ENCODE data around the gene ABCC12. TPM values are rescaled to one million over a fixed set of nuclear protein-coding genes. Genes with fewer than 3 reads are reported as not detected.
"Not testable (repeated sequence)": the region's sequence is repeated elsewhere in the genome, so short reads cannot be mapped to it uniquely, and the experiment has no call there.

ABCC12 gene
- polyA plus RNA-seq, 1 experiment = not detected

DNA sequence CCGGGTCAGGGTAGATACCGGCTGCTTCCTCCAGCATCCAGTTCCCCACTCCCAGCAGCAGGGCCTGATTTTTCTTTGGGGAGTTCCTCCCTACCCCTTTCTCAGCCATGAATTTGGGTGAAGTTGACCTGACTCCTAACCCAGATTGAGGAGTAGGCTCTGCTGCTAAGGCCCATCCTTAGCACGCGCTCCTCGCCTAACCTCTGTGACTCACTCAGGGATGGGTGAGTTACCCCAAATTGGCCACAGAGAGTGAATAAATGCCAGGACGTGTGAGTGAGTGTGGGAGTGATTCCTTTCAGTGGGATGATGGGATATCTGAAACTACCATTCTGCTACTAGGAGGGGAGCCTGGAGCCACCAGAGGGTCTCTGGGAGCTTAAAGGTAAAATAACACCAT is 28.9 kb upstream of the ABCC12 start:
- ChIA-PET POLR2A (no interaction called here), CTCF (no interaction called here)
- Histone ChIP-seq H3K27me3 (ENCODE audit: control insufficient read depth, insufficient read depth, low read length) (peaks cover 2% of the 10 kb centered on the region), H3K36me3 (ENCODE audit: control insufficient read depth, insufficient read depth, low read length) (no peaks in the 10 kb centered on the region), H3K4me3 (ENCODE audit: low read depth, low read length) (no peak overlapping the region)
- TF ChIP-seq, protein P1, sequence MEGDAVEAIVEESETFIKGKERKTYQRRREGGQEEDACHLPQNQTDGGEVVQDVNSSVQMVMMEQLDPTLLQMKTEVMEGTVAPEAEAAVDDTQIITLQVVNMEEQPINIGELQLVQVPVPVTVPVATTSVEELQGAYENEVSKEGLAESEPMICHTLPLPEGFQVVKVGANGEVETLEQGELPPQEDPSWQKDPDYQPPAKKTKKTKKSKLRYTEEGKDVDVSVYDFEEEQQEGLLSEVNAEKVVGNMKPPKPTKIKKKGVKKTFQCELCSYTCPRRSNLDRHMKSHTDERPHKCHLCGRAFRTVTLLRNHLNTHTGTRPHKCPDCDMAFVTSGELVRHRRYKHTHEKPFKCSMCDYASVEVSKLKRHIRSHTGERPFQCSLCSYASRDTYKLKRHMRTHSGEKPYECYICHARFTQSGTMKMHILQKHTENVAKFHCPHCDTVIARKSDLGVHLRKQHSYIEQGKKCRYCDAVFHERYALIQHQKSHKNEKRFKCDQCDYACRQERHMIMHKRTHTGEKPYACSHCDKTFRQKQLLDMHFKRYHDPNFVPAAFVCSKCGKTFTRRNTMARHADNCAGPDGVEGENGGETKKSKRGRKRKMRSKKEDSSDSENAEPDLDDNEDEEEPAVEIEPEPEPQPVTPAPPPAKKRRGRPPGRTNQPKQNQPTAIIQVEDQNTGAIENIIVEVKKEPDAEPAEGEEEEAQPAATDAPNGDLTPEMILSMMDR (IDR thresholded peaks at IDR 0.05; ENCODE audit: insufficient read depth, low read depth, low read length) = no peak
- DNase-seq (ENCODE audit: low read depth) = no peak

- H3K4me3 ChIP-seq (ENCODE audit: low read depth, low read length) = no peak overlapping the region
- no peak for DNase-seq (ENCODE audit: low read depth)
- TF ChIP-seq, protein P1 (IDR thresholded peaks at IDR 0.05; ENCODE audit: insufficient read depth, low read depth, low read length) = no peak
- no peaks in the 10 kb centered on the region for H3K36me3 ChIP-seq (ENCODE audit: control insufficient read depth, insufficient read depth, low read length)
- CTCF ChIA-PET = interaction anchor here (1.4 to 1.6 kb wide), 2 partner anchors 10 to 440 kb away, joined by 3 to 4 read pairs; no protein-coding TSS in a partner anchor
- H3K27me3 ChIP-seq (ENCODE audit: control insufficient read depth, insufficient read depth, low read length) = peaks cover 2% of the 10 kb centered on the region
- POLR2A ChIA-PET = no interaction called here
Measured at GRCh38 chr16:48182979-48183537, 27.3 kb upstream of the ABCC12 start.

DNA sequence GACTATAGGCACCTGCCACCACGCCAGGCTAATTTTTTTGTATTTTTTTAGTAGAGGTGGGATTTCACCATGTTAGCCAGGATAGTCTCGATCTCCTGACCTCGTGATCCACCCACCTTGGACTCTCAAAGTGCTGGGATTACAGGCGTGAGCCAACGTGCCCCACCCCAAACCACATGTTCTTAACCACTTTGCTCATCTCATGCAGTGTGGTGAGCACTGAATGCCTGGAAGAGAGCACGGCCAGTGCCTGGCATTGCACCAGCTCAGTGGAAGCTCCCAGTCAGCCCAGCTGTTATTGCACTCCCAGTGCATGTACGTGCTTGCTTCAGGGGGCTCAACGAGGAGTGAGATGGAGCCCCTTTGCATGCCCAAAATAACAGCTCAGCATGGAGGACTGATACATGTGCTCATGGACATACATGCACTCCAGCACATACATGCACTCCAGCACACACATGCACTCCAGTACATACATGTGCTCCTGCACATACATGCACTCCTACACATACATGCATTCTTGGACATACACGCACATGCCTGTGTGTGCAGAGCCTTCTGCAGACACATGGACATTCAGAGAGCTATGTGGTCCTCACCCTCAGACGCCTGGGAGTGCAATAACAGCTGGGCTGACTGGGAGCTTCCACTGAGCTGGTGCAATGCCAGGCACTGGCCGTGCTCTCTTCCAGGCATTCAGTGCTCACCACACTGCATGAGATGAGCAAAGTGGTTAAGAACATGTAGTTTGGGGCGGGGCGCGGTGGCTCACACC is 26.1 kb upstream of the ABCC12 start:
- H3K27me3 ChIP-seq (ENCODE audit: control insufficient read depth, insufficient read depth, low read length); H3K4me3 ChIP-seq (ENCODE audit: low read depth, low read length); H3K36me3 ChIP-seq (ENCODE audit: control insufficient read depth, insufficient read depth, low read length); DNase-seq (ENCODE audit: low read depth); POLR2A ChIA-PET: not testable (repeated sequence)
- CTCF ChIA-PET = interaction anchor here (1.4 kb wide), 1 partner anchor 441 kb away, joined by 3 read pairs; no protein-coding TSS in a partner anchor

DNA sequence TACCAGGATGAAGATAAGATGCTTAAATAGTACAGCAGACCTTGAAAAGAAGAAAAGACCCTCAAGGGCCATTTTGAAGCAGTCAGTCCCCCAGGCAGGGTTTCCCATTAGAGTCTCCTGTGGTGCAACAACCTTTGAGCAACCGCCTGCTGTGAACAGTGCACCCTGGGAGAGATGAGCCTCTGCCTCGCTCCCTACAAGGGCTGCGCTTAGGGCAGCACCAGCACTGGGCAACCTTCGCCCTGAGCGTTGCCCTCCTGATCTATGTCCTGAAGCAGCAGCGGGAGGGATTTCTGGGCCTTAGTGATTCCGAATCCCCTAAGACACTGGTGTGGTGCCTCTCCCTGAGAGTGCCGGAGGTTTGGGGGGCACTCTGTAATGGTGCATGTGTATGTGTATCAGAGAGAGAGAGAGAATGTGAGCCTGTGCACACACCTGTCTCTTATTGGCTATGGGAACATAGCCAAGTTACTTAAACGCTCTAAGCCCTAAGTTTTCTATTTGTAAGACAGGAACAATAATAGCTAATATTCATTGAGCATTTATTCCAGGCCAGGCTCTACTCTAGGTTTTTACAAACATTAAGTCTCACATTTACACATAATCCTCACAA is 25.2 kb upstream of the ABCC12 start:
- ChIA-PET POLR2A (no interaction called here), CTCF (no interaction called here)
- Histone ChIP-seq H3K27me3 (ENCODE audit: control insufficient read depth, insufficient read depth, low read length) (peaks cover 2% of the 10 kb centered on the region), H3K36me3 (ENCODE audit: control insufficient read depth, insufficient read depth, low read length) (no peaks in the 10 kb centered on the region), H3K4me3 (ENCODE audit: low read depth, low read length) (no peak overlapping the region)
- DNase-seq (ENCODE audit: low read depth) = no peak
- TF ChIP-seq, protein P1 (IDR thresholded peaks at IDR 0.05; ENCODE audit: insufficient read depth, low read depth, low read length) = no peak

DNA sequence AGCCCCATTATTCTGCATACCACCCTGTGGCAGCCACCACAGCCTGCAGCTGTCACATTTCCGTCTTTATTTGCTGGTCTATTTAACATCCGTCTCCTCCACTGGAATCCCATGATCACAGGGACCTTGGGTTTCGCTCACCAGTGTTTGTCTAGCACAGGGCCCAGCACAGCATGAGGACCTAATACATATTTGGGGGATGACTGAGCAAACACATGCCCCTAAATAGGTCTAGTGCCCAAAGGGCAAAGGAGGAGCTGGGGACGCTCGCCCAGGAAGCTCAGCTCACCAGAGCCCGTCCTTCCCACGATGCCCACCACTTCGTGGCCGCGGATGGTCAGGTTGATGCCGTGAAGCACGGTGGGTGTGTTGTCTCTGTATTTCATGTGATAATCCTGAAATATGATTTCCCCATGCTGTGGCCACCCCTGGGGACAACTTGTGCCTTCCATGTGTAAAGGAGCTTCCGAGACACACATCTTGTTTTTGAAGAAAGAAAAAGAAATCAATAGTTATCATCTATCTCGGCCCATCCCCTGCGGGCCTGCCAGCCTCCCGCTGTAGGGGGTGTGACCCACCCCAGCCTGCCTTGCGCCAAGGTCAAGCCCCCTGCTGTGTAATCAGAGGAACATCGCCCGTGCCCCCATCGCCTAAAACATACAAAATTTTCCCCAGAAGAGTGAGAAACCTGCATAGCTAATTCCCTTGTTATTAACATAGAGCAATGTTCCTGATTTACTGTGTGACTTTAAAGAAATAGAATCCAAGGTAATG is 21.0 kb upstream of the ABCC12 start:
- ChIA-PET POLR2A (interaction anchor here (0.6 to 0.7 kb wide), 2 partner anchors 1035 to 1123 kb away, joined by 3 read pairs; no protein-coding TSS in a partner anchor), CTCF (interaction anchor here (2.0 kb wide), 1 partner anchor 12 kb away, joined by 10 read pairs; no protein-coding TSS in a partner anchor)
- Histone ChIP-seq H3K27me3 (ENCODE audit: control insufficient read depth, insufficient read depth, low read length) (no peaks in the 10 kb centered on the region), H3K4me3 (ENCODE audit: low read depth, low read length) (no peak overlapping the region), H3K36me3 (ENCODE audit: control insufficient read depth, insufficient read depth, low read length) (no peaks in the 10 kb centered on the region)
- no peak for DNase-seq (ENCODE audit: low read depth)
- TF ChIP-seq, protein P1 (IDR thresholded peaks at IDR 0.05; ENCODE audit: insufficient read depth, low read depth, low read length) = no peak

Measured in BJ (cell line).